H54 (cell line): ENCODE data around the gene DIS3L2.
A peak's percentile ranks its signal among the peaks of the same experiment; 100 is the strongest.
"Not testable (repeated sequence)": the region's sequence is repeated elsewhere in the genome, so short reads cannot be mapped to it uniquely, and the experiment has no call there.

ENCODE experiments used
- DNase-seq: peaks from one replicate; pipeline ENCODE4 v3.0.0; 2011; ENCODE audit warnings: low spot score, mixed read lengths; ENCODE audit not compliant: insufficient read length
- FAIRE-seq: peaks from 3 replicates; lab custom pipeline; 2011; peaks lifted over from hg19 to GRCh38; lab: Jason Lieb, UNC
- POLR2A ChIP-seq: IDR thresholded peaks from 2 replicates; pipeline ENCODE4 v1.6.1; 2011; ENCODE audit warnings: low read depth, mild to moderate bottlenecking, low read length

Gene DIS3L2

GRCh38 chr2:232321156-232321816, 359.8 kb downstream of the DIS3L2 start:
- no peak for FAIRE-seq
- no peak for TF ChIP-seq POLR2A
- no peak for DNase-seq

- DNase-seq: no peak
- no peak for FAIRE-seq
- TF ChIP-seq POLR2A: no peak
Observed at GRCh38 chr2:232321817-232322559, 360.5 kb downstream of the DIS3L2 start.

- no peak for FAIRE-seq
Observed at GRCh38 chr2:232322560-232323327, 361.2 kb downstream of the DIS3L2 start.

DNA sequence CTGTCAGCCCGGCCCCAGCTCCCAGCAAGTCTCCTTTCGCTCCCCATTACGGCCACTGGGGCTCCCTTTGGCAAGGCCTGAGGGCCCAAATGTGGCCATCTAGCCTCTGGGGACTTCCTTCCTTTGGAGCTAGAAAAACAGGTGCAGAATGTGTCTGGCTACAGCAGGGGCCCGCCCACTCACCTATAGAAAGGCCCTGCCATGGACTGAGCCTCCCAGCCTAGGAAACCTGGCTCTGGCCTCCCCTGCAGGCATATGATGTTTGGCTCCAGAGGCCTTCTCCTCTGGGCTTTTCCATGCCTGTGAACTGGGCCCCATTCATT, 361.8 kb downstream of the DIS3L2 start:
- FAIRE-seq (no peak), DNase-seq (no peak)
- TF ChIP-seq POLR2A: no peak

More at GRCh38 chr2:232322560-232323327, 361.2 kb downstream of the DIS3L2 start:
- no peak for DNase-seq
- TF ChIP-seq POLR2A: no peak

DNA sequence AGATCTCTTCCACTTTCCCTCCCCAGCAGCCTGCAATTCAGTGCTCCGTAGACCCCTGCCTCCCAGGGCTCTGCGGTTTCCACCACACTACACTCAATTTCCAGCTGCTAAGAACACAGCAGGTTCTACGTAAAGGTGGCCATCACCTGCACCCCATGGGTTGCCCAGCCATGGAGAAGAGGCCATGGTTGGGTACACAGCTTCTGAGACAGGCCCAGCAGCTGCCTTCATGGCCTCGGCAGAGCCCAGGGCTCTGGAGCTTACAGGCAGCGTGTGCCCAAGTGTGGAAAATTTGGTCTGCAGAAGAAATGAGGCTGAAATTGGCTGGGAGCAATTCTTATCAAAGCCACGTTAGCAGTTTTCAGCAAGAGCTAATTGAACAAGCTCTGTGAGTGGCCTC, 362.5 kb downstream of the DIS3L2 start:
- FAIRE-seq, DNase-seq: not testable (repeated sequence)

DNA sequence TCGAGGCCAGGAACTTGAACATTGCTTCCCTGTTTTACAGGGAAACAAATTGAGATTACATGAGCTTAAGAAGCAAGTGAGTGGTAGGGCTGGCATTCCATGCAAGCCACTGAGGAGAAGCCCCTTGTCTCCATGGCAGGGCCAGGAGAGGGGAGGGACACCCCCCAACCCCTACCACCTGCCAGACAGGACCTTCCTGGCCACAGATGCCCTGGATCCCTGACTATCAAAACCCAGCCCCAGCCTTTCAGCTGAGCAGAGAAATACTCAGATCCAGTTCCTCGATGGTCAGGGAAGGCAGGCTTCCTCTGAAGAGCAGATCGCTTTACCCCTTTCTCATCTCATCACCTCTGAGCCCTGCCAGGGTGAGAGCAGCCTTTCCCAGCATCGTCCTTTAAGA, 363.3 kb downstream of the DIS3L2 start:
- FAIRE-seq: no peak
- no peak for TF ChIP-seq POLR2A
- no peak for DNase-seq

GRCh38 chr2:232325324-232326273, 364.1 kb downstream of the DIS3L2 start:
- no peak for TF ChIP-seq POLR2A
- DNase-seq: no peak
- FAIRE-seq: no peak

DNA sequence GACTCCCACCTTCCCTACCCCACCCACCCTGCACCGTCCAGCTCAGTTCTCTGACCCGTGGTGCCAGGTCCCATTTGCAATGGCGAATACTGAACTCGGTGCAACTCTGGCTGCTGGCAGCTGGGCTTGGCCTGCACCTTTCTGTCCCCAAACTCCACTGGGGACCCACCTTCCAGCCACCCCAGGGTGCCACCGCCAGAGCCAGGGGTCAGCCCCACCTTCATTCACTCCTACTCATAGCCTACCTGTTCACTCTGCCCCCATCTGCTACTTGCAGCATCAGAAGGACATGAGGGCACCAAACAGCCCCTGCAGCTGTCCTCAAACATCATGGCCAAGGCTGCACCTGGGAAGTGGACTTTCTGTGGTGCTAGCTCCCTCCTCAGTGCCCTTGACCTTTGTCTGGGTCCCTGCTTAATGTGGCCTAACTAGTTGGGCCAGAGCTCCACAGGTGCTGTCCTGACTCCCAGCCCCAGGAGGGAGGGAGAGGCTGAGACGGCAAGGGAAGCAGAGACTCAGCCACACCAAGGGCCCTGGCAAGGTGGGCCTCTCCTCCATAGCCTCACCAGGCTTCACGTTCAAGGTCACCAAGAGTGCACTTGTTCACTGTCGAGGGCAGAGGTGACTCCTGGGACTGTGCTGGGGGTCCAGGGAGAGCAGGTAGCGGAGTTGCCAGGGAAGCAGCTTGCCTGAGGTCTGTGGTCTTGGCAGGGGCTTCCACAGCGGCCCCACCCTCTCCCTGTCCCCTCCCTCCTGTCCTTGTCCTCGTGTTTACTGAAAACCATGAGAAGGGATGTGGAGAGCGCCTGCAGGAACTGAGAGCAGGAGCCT, 365.0 kb downstream of the DIS3L2 start:
- FAIRE-seq, DNase-seq: not testable (repeated sequence)

- DNase-seq (peak; percentile 74), FAIRE-seq (no peak)
- no peak for TF ChIP-seq POLR2A
Observed at GRCh38 chr2:232327105-232328031, 365.9 kb downstream of the DIS3L2 start.

DNA sequence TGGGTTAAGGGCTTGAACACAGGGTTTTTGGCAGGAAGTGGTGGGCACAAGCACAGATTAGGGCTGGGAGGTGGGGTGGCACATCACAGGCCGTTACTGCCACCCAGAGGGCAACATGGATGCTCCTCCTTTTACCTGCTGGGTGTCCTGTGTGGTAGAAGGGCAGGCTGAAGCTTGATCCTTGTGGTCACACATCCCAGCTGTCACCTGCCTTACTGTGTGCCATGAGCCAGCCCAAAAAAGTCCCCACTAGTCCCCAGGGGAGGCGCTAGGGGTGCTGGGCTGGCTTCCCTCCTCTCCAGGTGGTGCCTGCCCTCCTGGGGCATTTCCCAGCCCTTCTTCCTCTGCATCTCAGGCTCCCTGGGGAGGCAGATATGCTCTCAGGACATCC, 366.5 kb downstream of the DIS3L2 start:
- no peak for TF ChIP-seq POLR2A
- DNase-seq (no peak), FAIRE-seq (no peak)

- no peak for TF ChIP-seq POLR2A
- FAIRE-seq: no peak
- no peak for DNase-seq
Observed at GRCh38 chr2:232328516-232329460, 367.3 kb downstream of the DIS3L2 start.
